ENCODE results near the gene PER2. TPM values are rescaled to one million over a fixed set of nuclear protein-coding genes. Genes with fewer than 3 reads are reported as not detected.
A peak's percentile ranks its signal among the peaks of the same experiment; 100 is the strongest.

The PER2 gene
- total and polyA plus RNA-seq, 9 of the 15 experiments (the other 6 are each of a cell fraction or from before 2014, with no cell fraction given) = 1.1 to 10.3 (median 2.9) TPM

- FAIRE-seq = no peak
- H3K4me1 ChIP-seq (replicated peaks in 1 of 2; ENCODE audit: control insufficient read depth in 2 of 2, insufficient read depth in 2 of 2, low read length in 2 of 2) = peaks cover 0 to 6% of the 10 kb centered on the region in 2 experiments; a peak in 1 of 5 replicates
- ChIA-PET CTCF (ENCODE audit: low intra/inter-chr PET ratio) (no interaction called here), POLR2A (interaction anchor here (1.0 kb wide), 1 partner anchor 10 kb away, joined by 6 read pairs; no protein-coding TSS in a partner anchor)
- H3K27ac ChIP-seq (ENCODE audit: extremely low read depth, low read depth, low read length) = no peak overlapping the region
- no peak for DNase-seq (ENCODE audit: extremely low read depth in 1 of 4, low spot score in 3 of 4)
- H2AFZ ChIP-seq (ENCODE audit: low read depth, low read length) = no peak overlapping the region
- peaks cover 15% of the 10 kb centered on the region; the same call in 2 of the 3 replicates for H3K36me3 ChIP-seq (ENCODE audit: control insufficient read depth, insufficient read depth, low read length)
- intact Hi-C loops (cut with micrococcal nuclease) (no loop called here), in situ Hi-C loops (cut with MboI) (no loop called here)
- no peak overlapping the region; a peak in 1 of 4 replicates for H3K9ac ChIP-seq (ENCODE audit: insufficient read depth in 1 of 2, low read depth in 2 of 2, low read length in 2 of 2)
- WGBS (ENCODE audit: insufficient coverage, low coverage, missing lambda C conversion rate) = 84% methylated on average over 8 of the region's 23 CpGs
- no peaks in the 10 kb centered on the region for H4K20me1 ChIP-seq (replicated peaks; ENCODE audit: control insufficient read depth, insufficient read depth, low read length)
- TF ChIP-seq POLR2G (IDR thresholded peaks at IDR 0.05; ENCODE audit: low read depth, low read length) (0 out of 2 replicates have a peak, but pooled peaks have one; percentile 23), KAT2B (IDR thresholded peaks at IDR 0.05; ENCODE audit: low read depth, low read length) (no peak)
- H3K4me3 ChIP-seq = no peak overlapping the region
- H3K9me3 ChIP-seq (replicated peaks; ENCODE audit: control insufficient read depth, insufficient read depth, low read depth, low read length) = no peaks in the 10 kb centered on the region
- H3K4me2 ChIP-seq (ENCODE audit: insufficient read depth, low read length) = no peak overlapping the region
- H3K9me1 ChIP-seq (ENCODE audit: control insufficient read depth, insufficient read depth, low read length) = no peaks in the 10 kb centered on the region
- ATAC-seq = no peak
- H3K79me2 ChIP-seq (ENCODE audit: control insufficient read depth, insufficient read depth, low read length) = no peaks in the 10 kb centered on the region
- no peaks in the 10 kb centered on the region for H3K27me3 ChIP-seq (ENCODE audit: control insufficient read depth in 2 of 2, insufficient read depth in 2 of 2, low read length in 2 of 2)
- no TSS peak for BruUV-seq (replicated peaks)
Measured at GRCh38 chr2:238220892-238221521, 67.4 kb downstream of the PER2 start.

GRCh38 chr2:238220274-238220891 is 68.0 kb downstream of the PER2 start:
- in situ Hi-C loops (cut with MboI) (no loop called here), intact Hi-C loops (cut with micrococcal nuclease) (no loop called here)
- Histone ChIP-seq H3K4me3 (no peak overlapping the region), H3K27me3 (ENCODE audit: control insufficient read depth in 2 of 2, insufficient read depth in 2 of 2, low read length in 2 of 2) (no peaks in the 10 kb centered on the region), H3K36me3 (ENCODE audit: control insufficient read depth, insufficient read depth, low read length) (peaks cover 10% of the 10 kb centered on the region; the same call in 2 of the 3 replicates), H3K4me1 (replicated peaks in 1 of 2; ENCODE audit: control insufficient read depth in 2 of 2, insufficient read depth in 2 of 2, low read length in 2 of 2) (peaks cover 0 to 6% of the 10 kb centered on the region in 2 experiments; a peak in 1 of 5 replicates), H3K4me2 (ENCODE audit: insufficient read depth, low read length) (no peak overlapping the region), H3K9me3 (replicated peaks; ENCODE audit: control insufficient read depth, insufficient read depth, low read depth, low read length) (no peaks in the 10 kb centered on the region), H2AFZ (ENCODE audit: low read depth, low read length) (no peak overlapping the region), H3K9me1 (ENCODE audit: control insufficient read depth, insufficient read depth, low read length) (no peaks in the 10 kb centered on the region), H3K9ac (ENCODE audit: insufficient read depth in 1 of 2, low read depth in 2 of 2, low read length in 2 of 2) (no peak overlapping the region), H3K79me2 (ENCODE audit: control insufficient read depth, insufficient read depth, low read length) (no peaks in the 10 kb centered on the region), H4K20me1 (replicated peaks; ENCODE audit: control insufficient read depth, insufficient read depth, low read length) (no peaks in the 10 kb centered on the region), H3K27ac (ENCODE audit: extremely low read depth, low read depth, low read length) (no peak overlapping the region)
- BruUV-seq (replicated peaks) = no TSS peak
- 57% methylated on average over 9 of the region's 10 CpGs for WGBS (ENCODE audit: insufficient coverage, low coverage, missing lambda C conversion rate)
- no peak for ATAC-seq
- ChIA-PET POLR2A (interaction anchor here (1.0 kb wide), 1 partner anchor 11 kb away, joined by 6 read pairs; no protein-coding TSS in a partner anchor), CTCF (ENCODE audit: low intra/inter-chr PET ratio) (no interaction called here)
- FAIRE-seq = no peak
- no peak for DNase-seq (ENCODE audit: extremely low read depth in 1 of 4, low spot score in 3 of 4)
- no peak for TF ChIP-seq ZNF655 (CRISPR knock-in tag; IDR thresholded peaks at IDR 0.05)
- no peak for TF ChIP-seq TCF3 (CRISPR knock-in tag; IDR thresholded peaks at IDR 0.05)
- no peak for TF ChIP-seq ETV1 (tag; conservative IDR thresholded peaks at IDR 0.05; ENCODE audit: low read depth)
- no peak for TF ChIP-seq SUPT5H (IDR thresholded peaks at IDR 0.05)
- no peak for TF ChIP-seq E2F3 (CRISPR knock-in tag; IDR thresholded peaks at IDR 0.05)
- no peak for TF ChIP-seq USF2 (CRISPR knock-in tag; IDR thresholded peaks at IDR 0.05)
- no peak for TF ChIP-seq CBFA2T2 (conservative IDR thresholded peaks at IDR 0.05)
- TF ChIP-seq, protein P1, sequence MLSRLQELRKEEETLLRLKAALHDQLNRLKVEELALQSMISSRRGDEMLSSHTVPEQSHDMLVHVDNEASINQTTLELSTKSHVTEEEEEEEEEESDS (CRISPR knock-in tag; IDR thresholded peaks at IDR 0.05) = no peak
- TF ChIP-seq, protein P2, sequence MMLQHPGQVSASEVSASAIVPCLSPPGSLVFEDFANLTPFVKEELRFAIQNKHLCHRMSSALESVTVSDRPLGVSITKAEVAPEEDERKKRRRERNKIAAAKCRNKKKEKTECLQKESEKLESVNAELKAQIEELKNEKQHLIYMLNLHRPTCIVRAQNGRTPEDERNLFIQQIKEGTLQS (IDR thresholded peaks at IDR 0.05) = peak; percentile 29; the same call in 1 of the 2 replicates
- TF ChIP-seq, protein P2 (CRISPR knock-in tag; conservative IDR thresholded peaks at IDR 0.05) = no peak

All from K562 (cell line).